IMR-90 (cell line): ENCODE results near the gene ADGRD1. TPM values are rescaled to one million over a fixed set of nuclear protein-coding genes. Genes with fewer than 3 reads are reported as not detected.

Experiments used
- ATAC-seq: fragments of 200-7000 bp; cut with Tn5 transposase; 2 replicates; pipeline ENCODE4 v1.9.1; 2020; ENCODE audit warnings: low read depth, mild to moderate bottlenecking, moderate library complexity
- BruUV-seq: library from RNA; stranded (reverse); fragments of 400-500 nt; replicated peaks from 2 replicates; lab custom pipeline; 2021; lab: Mats Ljungman, UMichigan
- CTCF ChIA-PET: fragments of 300-600 bp; formaldehyde crosslinking; extraction: SDS; loops from one replicate; lab custom pipeline; 2021; ENCODE audit warnings: antibody characterized with exemption; lab: Yijun Ruan, JAX
- POLR2A ChIA-PET: fragments of 300-600 bp; sonication (Branson Sonifier 250); formaldehyde crosslinking; loops from one replicate; lab custom pipeline; 2022; ENCODE audit warnings: antibody characterized with exemption; ENCODE audit not compliant: unreplicated experiment; lab: Charles Lee
- DNase-seq: peaks from one replicate; pipeline ENCODE4 v3.0.0; 2013
- H2AFZ ChIP-seq: replicated peaks from 2 replicates; pipeline ENCODE3; 2013; ENCODE audit warnings: low read length, mild to moderate bottlenecking; ENCODE audit not compliant: poor library complexity
- H2AK5ac ChIP-seq: 2 replicates; pipeline ENCODE4 v1.6.1; 2013; ENCODE audit warnings: low read depth, low read length, inconsistent platforms
- H2AK9ac ChIP-seq: replicated peaks from 2 replicates; pipeline ENCODE3; 2013; ENCODE audit warnings: mild to moderate bottlenecking, low read depth, low read length, moderate library complexity; ENCODE audit not compliant: poor library complexity
- H2BK120ac ChIP-seq: 2 replicates; pipeline ENCODE4 v1.6.1; 2013; ENCODE audit warnings: low read depth, low read length, inconsistent platforms
- H2BK15ac ChIP-seq: 3 replicates; pipeline ENCODE4 v1.6.1; 2013; ENCODE audit warnings: low read depth, low read length, inconsistent platforms
- H2BK20ac ChIP-seq: 2 replicates; pipeline ENCODE4 v1.6.1; 2013; ENCODE audit warnings: low read depth, mild to moderate bottlenecking, inconsistent platforms, low read length, moderate library complexity
- H2BK5ac ChIP-seq: 2 replicates; pipeline ENCODE4 v1.6.1; 2013; ENCODE audit warnings: mild to moderate bottlenecking, low read depth, low read length, inconsistent platforms; ENCODE audit not compliant: poor library complexity, severe bottlenecking
- H3K14ac ChIP-seq: replicated peaks from 2 replicates; pipeline ENCODE4 v1.6.1; 2013; ENCODE audit warnings: low read depth, low read length, inconsistent platforms
- H3K18ac ChIP-seq: 2 replicates; pipeline ENCODE4 v1.6.1; 2013; ENCODE audit warnings: low read depth, low read length, control low read depth
- H3K23ac ChIP-seq: 2 replicates; pipeline ENCODE4 v1.6.1; 2013; ENCODE audit warnings: low read depth, low read length, inconsistent platforms
- H3K27ac ChIP-seq: 2 replicates; pipeline ENCODE4 v1.5.1; 2013; ENCODE audit warnings: mild to moderate bottlenecking, control low read depth, low read length; ENCODE audit not compliant: insufficient read depth
- H3K27me3 ChIP-seq: 2 replicates; pipeline ENCODE4 v1.6.1; 2013; ENCODE audit warnings: low read length; ENCODE audit not compliant: control insufficient read depth, insufficient read depth
- H3K36me3 ChIP-seq: 2 replicates; pipeline ENCODE4 v1.6.1; 2013; ENCODE audit warnings: low read length, mixed read lengths; ENCODE audit not compliant: control insufficient read depth, insufficient read depth
- H3K4ac ChIP-seq: 2 replicates; pipeline ENCODE4 v1.6.1; 2013; ENCODE audit warnings: low read depth, low read length, inconsistent platforms
- H3K4me1 ChIP-seq: 2 replicates; pipeline ENCODE4 v1.6.1; 2013; ENCODE audit warnings: low read length, mixed read lengths; ENCODE audit not compliant: control insufficient read depth, insufficient read depth
- H3K4me2 ChIP-seq: 2 replicates; pipeline ENCODE4 v1.6.1; 2013; ENCODE audit warnings: low read depth, mild to moderate bottlenecking, control low read depth, low read length, moderate library complexity
- H3K4me3 ChIP-seq: 2 replicates; pipeline ENCODE4 v1.5.1; 2013; ENCODE audit warnings: low read depth, mild to moderate bottlenecking, control low read depth, low read length, moderate library complexity; ENCODE audit not compliant: insufficient read depth
- H3K56ac ChIP-seq: 2 replicates; pipeline ENCODE4 v1.6.1; 2013; ENCODE audit warnings: low read length, inconsistent platforms; ENCODE audit not compliant: insufficient read depth; ENCODE audit errors: extremely low read depth
- H3K79me1 ChIP-seq, 2 experiments: 2 replicates each; pipeline ENCODE4 v1.6.1; 2013; ENCODE audit warnings: low read length in 2 of 2, inconsistent platforms in 1 of 2, low read depth in 1 of 2
- H3K9ac ChIP-seq: 2 replicates; pipeline ENCODE4 v1.6.1; 2013; ENCODE audit warnings: low read depth, low read length, control low read depth
- H3K9me1 ChIP-seq: 2 replicates; pipeline ENCODE4 v1.6.1; 2013; ENCODE audit warnings: low read length, inconsistent platforms; ENCODE audit not compliant: insufficient read depth
- H3K9me3 ChIP-seq: 2 replicates; pipeline ENCODE4 v1.6.1; 2013; ENCODE audit warnings: low read length; ENCODE audit not compliant: control insufficient read depth, insufficient read depth
- H4K20me1 ChIP-seq: 2 replicates; pipeline ENCODE4 v1.6.1; 2013; ENCODE audit warnings: low read length, inconsistent platforms; ENCODE audit not compliant: insufficient read depth
- H4K5ac ChIP-seq: 2 replicates; pipeline ENCODE4 v1.6.1; 2013; ENCODE audit warnings: mild to moderate bottlenecking, low read depth, low read length, control low read depth
- H4K8ac ChIP-seq, 2 experiments: 2 replicates each; pipeline ENCODE4 v1.6.1; 2013; ENCODE audit warnings: low read depth in 2 of 2, low read length in 2 of 2, control low read depth in 1 of 2, inconsistent platforms in 1 of 2
- H4K91ac ChIP-seq: 2 replicates; pipeline ENCODE4 v1.6.1; 2013; ENCODE audit warnings: low read depth, low read length, inconsistent platforms; ENCODE audit not compliant: insufficient read depth
- BHLHE40 ChIP-seq: fragments of 150-350 bp; IDR thresholded peaks from 2 replicates; pipeline ENCODE4 v1.6.1; 2016; ENCODE audit warnings: mild to moderate bottlenecking, low read depth, low read length
- CEBPB ChIP-seq: IDR thresholded peaks from 2 replicates; pipeline ENCODE4 v1.6.1; 2012; ENCODE audit warnings: low read depth, low read length, improper control_type of control experiment
- CHD1 ChIP-seq: IDR thresholded peaks from 2 replicates; pipeline ENCODE4 v1.6.1; 2012; ENCODE audit warnings: low read depth, low read length, improper control_type of control experiment
- ELK1 ChIP-seq: fragments of 150-350 bp; IDR thresholded peaks from 2 replicates; pipeline ENCODE4 v1.6.1; 2016; ENCODE audit warnings: low read depth, mild to moderate bottlenecking, low read length, moderate library complexity, borderline replicate concordance
- FOS ChIP-seq: fragments of 150-350 bp; IDR thresholded peaks from 2 replicates; pipeline ENCODE4 v1.6.1; 2016; ENCODE audit warnings: low read depth, low read length
- MAFK ChIP-seq: IDR thresholded peaks from 2 replicates; pipeline ENCODE4 v1.6.1; 2012; ENCODE audit warnings: low read depth, low read length, improper control_type of control experiment
- MAZ ChIP-seq: IDR thresholded peaks from 2 replicates; pipeline ENCODE4 v1.6.1; 2012; ENCODE audit warnings: low read depth, mild to moderate bottlenecking, low read length, improper control_type of control experiment, moderate library complexity, borderline replicate concordance
- MXI1 ChIP-seq: IDR thresholded peaks from 2 replicates; pipeline ENCODE4 v1.6.1; 2012; ENCODE audit warnings: low read depth, mild to moderate bottlenecking, low read length, moderate library complexity, borderline replicate concordance
- NFE2L2 ChIP-seq: fragments of 150-350 bp; IDR thresholded peaks from 2 replicates; pipeline ENCODE4 v1.6.1; 2016; ENCODE audit warnings: low read depth, mild to moderate bottlenecking, low read length
- POLR2A ChIP-seq: IDR thresholded peaks from 2 replicates; pipeline ENCODE4 v1.6.1; 2012; ENCODE audit warnings: mild to moderate bottlenecking, low read depth, low read length
- RAD21 ChIP-seq: IDR thresholded peaks from 2 replicates; pipeline ENCODE4 v1.6.1; 2012; ENCODE audit warnings: low read length, improper control_type of control experiment
- RCOR1 ChIP-seq: IDR thresholded peaks from 2 replicates; pipeline ENCODE4 v1.6.1; 2012; ENCODE audit warnings: mild to moderate bottlenecking, low read length, improper control_type of control experiment; ENCODE audit not compliant: insufficient replicate concordance
- RFX5 ChIP-seq: IDR thresholded peaks from 2 replicates; pipeline ENCODE4 v1.8.0; 2012; ENCODE audit warnings: low read depth, mild to moderate bottlenecking, low read length, moderate library complexity
- SMC3 ChIP-seq: fragments of 150-350 bp; IDR thresholded peaks from 2 replicates; pipeline ENCODE4 v1.6.1; 2016; ENCODE audit warnings: low read depth, mild to moderate bottlenecking, antibody characterized with exemption, low read length, moderate library complexity
- WGBS, 2 experiments: methylation state at CpG; one replicate each; pipeline versions ENCODE4 v1.1.5 to v1.1.7; 2013; ENCODE audit warnings: missing lambda C conversion rate in 2 of 2; ENCODE audit not compliant: insufficient read length in 1 of 2; ENCODE audit errors: extremely low coverage in 2 of 2; 5-methylcytosine and 5-hydroxymethylcytosine counted together
- dilution Hi-C: fragments of 300-500 bp; cut with HindIII; formaldehyde crosslinking; loops from one replicate; pipeline ENCODE4 v1.14.3; 2018; ENCODE audit warnings: low sequenced_read_pairs; ENCODE audit not compliant: unreplicated experiment
- in situ Hi-C: fragments of 300-500 bp; cut with MboI; formaldehyde crosslinking; loops from 3 replicates; pipeline ENCODE4 v1.14.3; 2019; ENCODE audit warnings: low sequenced_read_pairs, inconsistent platforms, mixed read lengths
- intact Hi-C: fragments of 100-400 bp; cut with micrococcal nuclease; formaldehyde crosslinking; loops from 2 replicates; pipeline ENCODE4 v1.10.0; 2022
- polyA plus RNA-seq, 3 experiments: library from polyadenylated mRNA; depleted of rRNA; stranded (reverse); fragments of >200 nt; gene quantifications; 2 replicates each; pipeline ENCODE4 v1.2.3, GENCODE V29; 2012; ENCODE audit warnings: low replicate concordance in 1 of 3
- total RNA-seq: library from RNA; depleted of rRNA; stranded (reverse); fragments of >200 nt; gene quantifications from 2 replicates; pipeline ENCODE4 v1.2.3, GENCODE V29; 2012
- TF ChIP-seq, protein P1 (sequence below): fragments of 150-350 bp; IDR thresholded peaks from 2 replicates; pipeline ENCODE4 v1.6.1; 2017; ENCODE audit warnings: mild to moderate bottlenecking, antibody characterized with exemption, low read length, low read depth
- TF ChIP-seq, protein P2 (sequence below): conservative IDR thresholded peaks from 2 replicates; pipeline ENCODE4 v1.5.1; 2012; ENCODE audit warnings: mild to moderate bottlenecking, low read depth, low read length, improper control_type of control experiment

Gene ADGRD1
- total and polyA plus RNA-seq, 2 of the 4 experiments (the other 2 are of a cell fraction), result not detected

DNA sequence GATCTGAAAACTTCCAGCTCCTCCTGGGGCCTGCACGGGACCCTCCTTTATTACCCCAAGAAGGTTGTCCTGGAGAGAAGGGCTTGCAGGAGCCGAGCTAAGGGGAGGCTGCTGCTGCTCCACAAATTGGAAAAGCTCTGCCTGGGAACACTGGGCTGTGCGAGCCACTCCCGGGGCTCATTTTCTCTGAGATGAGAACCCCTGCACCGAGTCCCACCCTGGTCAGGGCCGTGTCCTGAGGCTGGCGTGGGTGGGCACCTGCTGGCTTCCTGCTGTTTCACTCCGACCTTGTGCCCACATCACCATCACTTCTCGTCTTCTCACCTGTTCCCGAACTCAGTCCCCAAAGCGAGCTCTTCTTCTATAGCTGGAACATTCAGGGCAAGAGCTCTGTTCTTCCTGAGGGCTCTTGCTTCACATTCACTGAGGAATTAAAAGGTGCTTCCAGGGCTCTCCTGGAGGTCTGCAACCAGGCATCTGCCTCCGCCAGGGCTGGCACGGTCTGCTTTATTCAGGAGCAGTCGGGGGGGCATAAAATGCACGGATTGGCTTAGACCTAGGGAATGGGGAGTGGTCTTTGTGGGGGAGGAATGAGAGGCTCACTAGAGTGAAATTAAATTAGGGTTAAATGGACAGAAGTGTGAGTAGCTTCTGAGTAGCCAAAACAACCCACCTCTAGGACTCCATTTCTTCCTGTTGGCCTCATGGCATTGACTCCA lies 98.5 kb downstream of the ADGRD1 start:
- no peaks in the 10 kb centered on the region for H3K9me1 ChIP-seq
- ATAC-seq, result no peak

More for the DNA sequence above, 98.5 kb downstream of the ADGRD1 start:
- no peak for TF ChIP-seq BHLHE40
- TF ChIP-seq ELK1, result no peak
- TF ChIP-seq RCOR1, result no peak
- no peak for TF ChIP-seq FOS
- TF ChIP-seq MXI1, result no peak
- TF ChIP-seq RAD21, result no peak
- no peak for TF ChIP-seq NFE2L2
- no peak for TF ChIP-seq CHD1
- TF ChIP-seq POLR2A, result no peak
- TF ChIP-seq, protein P1, sequence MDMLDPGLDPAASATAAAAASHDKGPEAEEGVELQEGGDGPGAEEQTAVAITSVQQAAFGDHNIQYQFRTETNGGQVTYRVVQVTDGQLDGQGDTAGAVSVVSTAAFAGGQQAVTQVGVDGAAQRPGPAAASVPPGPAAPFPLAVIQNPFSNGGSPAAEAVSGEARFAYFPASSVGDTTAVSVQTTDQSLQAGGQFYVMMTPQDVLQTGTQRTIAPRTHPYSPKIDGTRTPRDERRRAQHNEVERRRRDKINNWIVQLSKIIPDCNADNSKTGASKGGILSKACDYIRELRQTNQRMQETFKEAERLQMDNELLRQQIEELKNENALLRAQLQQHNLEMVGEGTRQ, result no peak
- no peak for TF ChIP-seq MAFK
- TF ChIP-seq RFX5, result no peak
- TF ChIP-seq SMC3, result no peak
- no peak for TF ChIP-seq MAZ
- TF ChIP-seq CEBPB, result no peak
- TF ChIP-seq, protein P2, sequence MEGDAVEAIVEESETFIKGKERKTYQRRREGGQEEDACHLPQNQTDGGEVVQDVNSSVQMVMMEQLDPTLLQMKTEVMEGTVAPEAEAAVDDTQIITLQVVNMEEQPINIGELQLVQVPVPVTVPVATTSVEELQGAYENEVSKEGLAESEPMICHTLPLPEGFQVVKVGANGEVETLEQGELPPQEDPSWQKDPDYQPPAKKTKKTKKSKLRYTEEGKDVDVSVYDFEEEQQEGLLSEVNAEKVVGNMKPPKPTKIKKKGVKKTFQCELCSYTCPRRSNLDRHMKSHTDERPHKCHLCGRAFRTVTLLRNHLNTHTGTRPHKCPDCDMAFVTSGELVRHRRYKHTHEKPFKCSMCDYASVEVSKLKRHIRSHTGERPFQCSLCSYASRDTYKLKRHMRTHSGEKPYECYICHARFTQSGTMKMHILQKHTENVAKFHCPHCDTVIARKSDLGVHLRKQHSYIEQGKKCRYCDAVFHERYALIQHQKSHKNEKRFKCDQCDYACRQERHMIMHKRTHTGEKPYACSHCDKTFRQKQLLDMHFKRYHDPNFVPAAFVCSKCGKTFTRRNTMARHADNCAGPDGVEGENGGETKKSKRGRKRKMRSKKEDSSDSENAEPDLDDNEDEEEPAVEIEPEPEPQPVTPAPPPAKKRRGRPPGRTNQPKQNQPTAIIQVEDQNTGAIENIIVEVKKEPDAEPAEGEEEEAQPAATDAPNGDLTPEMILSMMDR, result no peak
- Histone ChIP-seq H2BK15ac (no peak overlapping the region), H3K27ac (no peak overlapping the region), H3K56ac (no peak overlapping the region), H3K9me3 (peaks cover 40% of the 10 kb centered on the region), H3K79me1 (no peaks in the 10 kb centered on the region), H3K36me3 (no peaks in the 10 kb centered on the region), H4K20me1 (no peaks in the 10 kb centered on the region), H2BK120ac (no peak overlapping the region), H4K8ac (no peak overlapping the region), H3K27me3 (no peaks in the 10 kb centered on the region), H2BK20ac (no peak overlapping the region), H2BK5ac (no peak overlapping the region), H4K5ac (no peak overlapping the region), H3K23ac (no peak overlapping the region), H3K14ac (no peak overlapping the region), H3K18ac (no peak overlapping the region), H4K91ac (no peak overlapping the region), H2AK5ac (no peak overlapping the region), H3K9ac (no peak overlapping the region), H2AFZ (no peak overlapping the region), H3K4me2 (no peak overlapping the region), H3K4me1 (no peaks in the 10 kb centered on the region), H3K4ac (no peak overlapping the region), H2AK9ac (no peak overlapping the region), H3K4me3 (no peak overlapping the region)
- ChIA-PET CTCF (no interaction called here), POLR2A (no interaction called here)
- WGBS, 2 experiments, result 70% methylated on average over 7 of the region's 15 CpGs; no CpG with 5 or more reads in 1 of the 2 experiments
- BruUV-seq, result no TSS peak
- in situ Hi-C loops, result no loop called here
- intact Hi-C loops, result no loop called here
- DNase-seq, result no peak
- dilution Hi-C loops, result no loop called here
